Endothelial cell (in vitro differentiated cells): Measurements from ENCODE around the gene LYPLAL1. TPM values are rescaled to one million over a fixed set of nuclear protein-coding genes. Genes with fewer than 3 reads are reported as not detected.

Source experiments
- DNase-seq: peaks from one replicate; pipeline ENCODE4 v3.0.0; 2021; ENCODE audit warnings: low spot score
- H3K27ac Mint-ChIP-seq: one replicate; pipeline ENCODE4 v1.8.0; 2021; ENCODE audit warnings: mixed read lengths, inconsistent platforms; ENCODE audit not compliant: unreplicated experiment
- H3K27me3 Mint-ChIP-seq: one replicate; pipeline ENCODE4 v1.8.0; 2021; ENCODE audit warnings: mild to moderate bottlenecking, moderate library complexity, mixed read lengths, inconsistent platforms; ENCODE audit not compliant: unreplicated experiment
- H3K36me3 Mint-ChIP-seq: one replicate; pipeline ENCODE4 v1.8.0; 2021; ENCODE audit warnings: mild to moderate bottlenecking, low read depth, mixed read lengths, inconsistent platforms; ENCODE audit not compliant: unreplicated experiment
- H3K4me1 Mint-ChIP-seq: one replicate; pipeline ENCODE4 v1.8.0; 2021; ENCODE audit warnings: mild to moderate bottlenecking, mixed read lengths, inconsistent platforms; ENCODE audit not compliant: unreplicated experiment
- H3K4me3 Mint-ChIP-seq: one replicate; pipeline ENCODE4 v1.8.0; 2021; ENCODE audit warnings: mild to moderate bottlenecking, mixed read lengths, inconsistent platforms; ENCODE audit not compliant: unreplicated experiment
- H3K9me3 Mint-ChIP-seq: one replicate; pipeline ENCODE4 v1.8.0; 2021; ENCODE audit warnings: mixed read lengths, inconsistent platforms; ENCODE audit not compliant: unreplicated experiment
- long read RNA-seq: library from polyadenylated mRNA; unstranded; transcript quantifications from one replicate; pipeline ENCODE4 v2.0.0, GENCODE V29; 2020; ENCODE audit not compliant: unreplicated experiment
- total RNA-seq: library from RNA; stranded (reverse); fragmentation: NEBNext Ultra II Directional; extraction: Animal tissue kit (Norgen Biotek cat#: 25700); gene quantifications from one replicate; pipeline ENCODE4 v1.2.1, GENCODE V29; 2021; ENCODE audit not compliant: unreplicated experiment
- TF ChIP-seq, protein P1 (sequence below): fragments of 200-600 bp; sonication (generic); IDR thresholded peaks from one replicate; pipeline ENCODE4 v1.5.0; 2021; ENCODE audit warnings: antibody characterized with exemption; ENCODE audit not compliant: unreplicated experiment

Gene LYPLAL1
- total RNA-seq: 20.7 TPM
- long read RNA-seq, transcript LYPLAL1-202 (5 exons, 1,898 nt): major isoform, 6 of 11 reads
- long read RNA-seq, partial matches to known transcripts: 0 of 11 reads
- long read RNA-seq, other reads (novel, unspliced or antisense): 0 of 11 reads

GRCh38 chr1:219173758-219174459, at the start of gene LYPLAL1:
Gene LYPLAL1 (plus strand): TSS chr1:219173878. CDS start chr1:219173891, 13 bp downstream.
- TF ChIP-seq, protein P1, sequence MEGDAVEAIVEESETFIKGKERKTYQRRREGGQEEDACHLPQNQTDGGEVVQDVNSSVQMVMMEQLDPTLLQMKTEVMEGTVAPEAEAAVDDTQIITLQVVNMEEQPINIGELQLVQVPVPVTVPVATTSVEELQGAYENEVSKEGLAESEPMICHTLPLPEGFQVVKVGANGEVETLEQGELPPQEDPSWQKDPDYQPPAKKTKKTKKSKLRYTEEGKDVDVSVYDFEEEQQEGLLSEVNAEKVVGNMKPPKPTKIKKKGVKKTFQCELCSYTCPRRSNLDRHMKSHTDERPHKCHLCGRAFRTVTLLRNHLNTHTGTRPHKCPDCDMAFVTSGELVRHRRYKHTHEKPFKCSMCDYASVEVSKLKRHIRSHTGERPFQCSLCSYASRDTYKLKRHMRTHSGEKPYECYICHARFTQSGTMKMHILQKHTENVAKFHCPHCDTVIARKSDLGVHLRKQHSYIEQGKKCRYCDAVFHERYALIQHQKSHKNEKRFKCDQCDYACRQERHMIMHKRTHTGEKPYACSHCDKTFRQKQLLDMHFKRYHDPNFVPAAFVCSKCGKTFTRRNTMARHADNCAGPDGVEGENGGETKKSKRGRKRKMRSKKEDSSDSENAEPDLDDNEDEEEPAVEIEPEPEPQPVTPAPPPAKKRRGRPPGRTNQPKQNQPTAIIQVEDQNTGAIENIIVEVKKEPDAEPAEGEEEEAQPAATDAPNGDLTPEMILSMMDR: no peak
- Mint-ChIP-seq H3K27me3 (no peaks in the 10 kb centered on the region), H3K36me3 (no peaks in the 10 kb centered on the region), H3K9me3 (no peaks in the 10 kb centered on the region), H3K27ac (peak within 1 kb of the TSS; percentile 98), H3K4me3 (peak within 1 kb of the TSS; percentile 99), H3K4me1 (peaks cover 12% of the 10 kb centered on the region)
- DNase-seq: peak; percentile 89

DNA sequence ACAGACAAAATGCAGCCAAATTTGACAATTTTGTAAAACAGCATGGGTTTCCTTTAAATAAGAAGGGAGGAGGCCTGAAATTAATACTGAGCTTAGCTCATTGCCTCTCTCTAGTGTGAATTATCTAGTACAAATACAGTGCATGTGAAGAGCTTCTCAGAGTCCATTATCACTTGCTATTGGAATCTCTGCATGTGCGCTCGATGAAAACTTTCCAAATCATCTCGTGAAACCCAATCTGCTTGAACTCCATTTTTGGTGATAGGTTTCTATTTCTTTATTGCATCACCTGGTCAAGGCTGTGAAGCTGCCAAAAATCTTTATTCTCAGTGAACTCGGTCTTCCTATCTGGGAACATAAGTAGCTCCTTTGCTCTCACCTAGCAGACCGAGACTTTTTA, 49.5 kb upstream of the LYPLAL1 start:
- H3K4me3 Mint-ChIP-seq: no peak overlapping the region

GRCh38 chr1:219125342-219125741, 48.3 kb upstream of the LYPLAL1 start:
- TF ChIP-seq, protein P1: no peak
- no peaks in the 10 kb centered on the region for H3K36me3 Mint-ChIP-seq
- H3K4me1 Mint-ChIP-seq: peaks cover 2% of the 10 kb centered on the region
- DNase-seq: no peak
- H3K27ac Mint-ChIP-seq: no peak overlapping the region
- H3K27me3 Mint-ChIP-seq: no peaks in the 10 kb centered on the region
- no peaks in the 10 kb centered on the region for H3K9me3 Mint-ChIP-seq
- H3K4me3 Mint-ChIP-seq: no peak overlapping the region

More for the DNA sequence above, 49.5 kb upstream of the LYPLAL1 start:
- H3K27ac Mint-ChIP-seq: no peak overlapping the region
- H3K27me3 Mint-ChIP-seq: no peaks in the 10 kb centered on the region
- H3K36me3 Mint-ChIP-seq: no peaks in the 10 kb centered on the region
- TF ChIP-seq, protein P1: no peak
- no peak for DNase-seq
- H3K4me1 Mint-ChIP-seq: peaks cover 2% of the 10 kb centered on the region
- no peaks in the 10 kb centered on the region for H3K9me3 Mint-ChIP-seq

- no peaks in the 10 kb centered on the region for H3K36me3 Mint-ChIP-seq
- H3K27ac Mint-ChIP-seq: no peak overlapping the region
- H3K9me3 Mint-ChIP-seq: no peaks in the 10 kb centered on the region
- H3K27me3 Mint-ChIP-seq: no peaks in the 10 kb centered on the region
- TF ChIP-seq, protein P1: no peak
- DNase-seq: no peak
- H3K4me3 Mint-ChIP-seq: no peak overlapping the region
- H3K4me1 Mint-ChIP-seq: peaks cover 2% of the 10 kb centered on the region
Observed at GRCh38 chr1:219126377-219126776, 47.3 kb upstream of the LYPLAL1 start.

GRCh38 chr1:219128957-219129356, 44.7 kb upstream of the LYPLAL1 start:
- H3K4me3 Mint-ChIP-seq: no peak overlapping the region
- no peaks in the 10 kb centered on the region for H3K36me3 Mint-ChIP-seq
- TF ChIP-seq, protein P1: no peak
- H3K9me3 Mint-ChIP-seq: no peaks in the 10 kb centered on the region
- DNase-seq: no peak
- no peaks in the 10 kb centered on the region for H3K4me1 Mint-ChIP-seq
- H3K27ac Mint-ChIP-seq: no peak overlapping the region
- no peaks in the 10 kb centered on the region for H3K27me3 Mint-ChIP-seq
